ENCODE results near the gene PSD2.

The PSD2 gene

GRCh38 chr5:139838381-139839197, 43.0 kb downstream of the PSD2 start:
- no peak for DNase-seq (ENCODE audit: low spot score)

- DNase-seq (ENCODE audit: low spot score) = no peak
Observed at GRCh38 chr5:139839232-139839815, 43.7 kb downstream of the PSD2 start.

- DNase-seq (ENCODE audit: low spot score) = no peak
Observed at GRCh38 chr5:139839918-139840317, 44.3 kb downstream of the PSD2 start.

- no peak for DNase-seq (ENCODE audit: low spot score)
Observed at GRCh38 chr5:139841549-139841948, 45.9 kb downstream of the PSD2 start.

GRCh38 chr5:139842321-139842720, 46.7 kb downstream of the PSD2 start:
- DNase-seq (ENCODE audit: low spot score) = no peak

- DNase-seq (ENCODE audit: low spot score) = no peak
Observed at GRCh38 chr5:139843991-139844390, 48.4 kb downstream of the PSD2 start.

- DNase-seq (ENCODE audit: low spot score) = peak; percentile 89
Observed at GRCh38 chr5:139844472-139845145, 49.0 kb downstream of the PSD2 start.

GRCh38 chr5:139845846-139846681, 50.5 kb downstream of the PSD2 start:
- DNase-seq (ENCODE audit: low spot score) = no peak

- DNase-seq (ENCODE audit: low spot score) = no peak
Observed at GRCh38 chr5:139847091-139847490, 51.5 kb downstream of the PSD2 start.

GRCh38 chr5:139847790-139848507, 52.3 kb downstream of the PSD2 start:
- peak; percentile 76 for DNase-seq (ENCODE audit: low spot score)

GRCh38 chr5:139848508-139849100, 53.0 kb downstream of the PSD2 start:
- DNase-seq (ENCODE audit: low spot score) = peak; percentile 60

GRCh38 chr5:139849501-139849900, 53.9 kb downstream of the PSD2 start:
- no peak for DNase-seq (ENCODE audit: low spot score)

- DNase-seq (ENCODE audit: low spot score) = no peak
Observed at GRCh38 chr5:139849942-139850341, 54.3 kb downstream of the PSD2 start.

- DNase-seq (ENCODE audit: low spot score) = no peak
Observed at GRCh38 chr5:139850423-139851016, 54.9 kb downstream of the PSD2 start.

- no peak for DNase-seq (ENCODE audit: low spot score)
Observed at GRCh38 chr5:139851558-139851957, 56.0 kb downstream of the PSD2 start.

GRCh38 chr5:139852696-139853095, 57.1 kb downstream of the PSD2 start:
- DNase-seq (ENCODE audit: low spot score) = no peak

- no peak for DNase-seq (ENCODE audit: low spot score)
Observed at GRCh38 chr5:139854029-139854605, 58.5 kb downstream of the PSD2 start.

GRCh38 chr5:139854953-139855352, 59.3 kb downstream of the PSD2 start:
- no peak for DNase-seq (ENCODE audit: low spot score)

GRCh38 chr5:139855451-139855850, 59.8 kb downstream of the PSD2 start:
- DNase-seq (ENCODE audit: low spot score) = no peak

- no peak for DNase-seq (ENCODE audit: low spot score)
Observed at GRCh38 chr5:139855946-139856540, 60.4 kb downstream of the PSD2 start.

Measured in ecto neural progenitor cell (in vitro differentiated cells).